ENCODE data around the gene ZNF391. TPM values are rescaled to one million over a fixed set of nuclear protein-coding genes. Genes with fewer than 3 reads are reported as not detected.

The ZNF391 gene
- 4.6 and 4.7 TPM in 2 replicates for total RNA-seq (2021)
- Bru-seq, nascent RNA: percentile 51 among the genes with signal in this experiment
- percentile 54 among the genes with signal in this experiment for BruChase-seq, experiment 1, labeled RNA remaining after a 2-hour chase
- BruChase-seq, experiment 2, labeled RNA remaining after a 6-hour chase: percentile 40 among the genes with signal in this experiment
- long read RNA-seq, full-length matches to known transcripts: 2 of 4 reads
- long read RNA-seq, partial matches to known transcripts: 0 of 4 reads
- long read RNA-seq, other reads (novel, unspliced or antisense): 2 of 4 reads

DNA sequence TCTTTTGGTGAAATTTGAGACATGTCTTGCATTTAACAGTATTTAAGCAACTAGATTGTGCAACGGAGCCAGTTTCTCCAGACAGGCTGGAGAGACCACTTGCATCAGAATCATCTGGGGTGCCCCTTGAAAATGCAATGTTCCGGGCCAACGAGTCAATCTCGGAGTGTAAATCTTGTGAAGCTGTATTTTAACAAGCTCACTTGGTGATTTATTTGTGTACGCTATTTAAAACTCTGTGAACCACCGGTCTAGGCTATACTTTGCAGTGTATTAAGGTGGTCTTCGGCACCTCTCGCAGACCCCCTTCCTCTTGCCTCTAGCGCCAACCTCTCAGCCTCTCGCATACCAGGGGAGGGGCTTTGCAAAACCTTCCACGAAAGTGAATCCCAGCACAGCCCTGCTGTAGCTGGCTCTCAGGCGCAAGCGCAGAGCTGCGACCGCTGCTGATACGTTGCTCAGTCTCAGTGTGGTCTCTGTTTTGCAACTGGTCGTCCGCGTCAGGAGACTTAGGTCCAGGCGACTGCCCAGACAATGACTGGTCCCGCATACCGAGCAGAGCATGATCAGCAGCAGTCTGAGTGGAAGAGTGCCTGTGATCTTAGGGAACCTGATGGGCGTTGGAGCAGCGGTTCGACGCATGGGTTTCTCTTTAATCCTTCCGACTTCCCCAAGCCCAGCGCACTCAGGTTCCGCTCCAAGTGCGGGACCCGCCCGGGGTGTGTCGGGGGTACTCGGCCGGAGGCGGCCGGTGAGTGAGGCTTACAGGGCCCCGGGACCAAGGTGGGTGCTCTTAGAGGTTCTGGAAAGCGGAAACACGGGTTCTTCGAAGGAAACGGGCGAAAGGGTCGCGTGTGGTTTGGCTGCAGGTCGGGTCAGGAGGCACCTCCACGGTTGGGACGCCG lies at the start of gene ZNF391:
Gene ZNF391, plus strand, starts transcription at position 467 of the 905 bp plus-strand sequence. CDS start 11,612 bp downstream, outside the sequence.
- Histone ChIP-seq H3K27ac (peak within 1 kb of the TSS; percentile 37), H3K36me3 (ENCODE audit: low read depth) (no peaks in the 10 kb centered on the region), H3K4me3 (peak within 1 kb of the TSS; percentile 65), H2AFZ (peak within 1 kb of the TSS; percentile 92), H3F3A (ENCODE audit: insufficient read depth, low read depth) (0 out of 2 replicates have a peak, but pooled peaks cover 6% of the 10 kb centered on the region), H3K9me2 (ENCODE audit: insufficient read depth) (no peaks in the 10 kb centered on the region), H4K20me1 (ENCODE audit: insufficient read depth) (no peaks in the 10 kb centered on the region), H3K9me3 (ENCODE audit: insufficient read depth, low read depth) (no peaks in the 10 kb centered on the region), H3K79me2 (ENCODE audit: low read depth) (no peaks in the 10 kb centered on the region), H3K27me3 (ENCODE audit: insufficient read depth, low read depth) (no peaks in the 10 kb centered on the region), H3K4me2 (peak within 1 kb of the TSS; percentile 79), H3K4me1 (replicated peaks; ENCODE audit: insufficient read depth) (peaks cover 8% of the 10 kb centered on the region; the same call in 1 of the 2 replicates)
- ChIA-PET POLR2A (ENCODE audit: unreplicated experiment) (interaction anchor here (0.6 to 0.7 kb wide), 7 partner anchors 41 to 781 kb away, joined by 3 to 10 read pairs (median 4); no protein-coding TSS in a partner anchor), CTCF (interaction anchor here (1.0 kb wide), 1 partner anchor 364 kb away, joined by 3 read pairs; no protein-coding TSS in a partner anchor)
- peak; percentile 66 to 76 for DNase-seq
- no TSS peak for BruUV-seq (replicated peaks)
- TF ChIP-seq, protein P1, sequence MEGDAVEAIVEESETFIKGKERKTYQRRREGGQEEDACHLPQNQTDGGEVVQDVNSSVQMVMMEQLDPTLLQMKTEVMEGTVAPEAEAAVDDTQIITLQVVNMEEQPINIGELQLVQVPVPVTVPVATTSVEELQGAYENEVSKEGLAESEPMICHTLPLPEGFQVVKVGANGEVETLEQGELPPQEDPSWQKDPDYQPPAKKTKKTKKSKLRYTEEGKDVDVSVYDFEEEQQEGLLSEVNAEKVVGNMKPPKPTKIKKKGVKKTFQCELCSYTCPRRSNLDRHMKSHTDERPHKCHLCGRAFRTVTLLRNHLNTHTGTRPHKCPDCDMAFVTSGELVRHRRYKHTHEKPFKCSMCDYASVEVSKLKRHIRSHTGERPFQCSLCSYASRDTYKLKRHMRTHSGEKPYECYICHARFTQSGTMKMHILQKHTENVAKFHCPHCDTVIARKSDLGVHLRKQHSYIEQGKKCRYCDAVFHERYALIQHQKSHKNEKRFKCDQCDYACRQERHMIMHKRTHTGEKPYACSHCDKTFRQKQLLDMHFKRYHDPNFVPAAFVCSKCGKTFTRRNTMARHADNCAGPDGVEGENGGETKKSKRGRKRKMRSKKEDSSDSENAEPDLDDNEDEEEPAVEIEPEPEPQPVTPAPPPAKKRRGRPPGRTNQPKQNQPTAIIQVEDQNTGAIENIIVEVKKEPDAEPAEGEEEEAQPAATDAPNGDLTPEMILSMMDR (conservative IDR thresholded peaks at IDR 0.05): no peak
- no peak for TF ChIP-seq EZH2 (IDR thresholded peaks at IDR 0.05; ENCODE audit: low read depth)
- intact Hi-C loops (cut with micrococcal nuclease; ENCODE audit: unreplicated experiment): loop anchor here (2.0 kb wide), 1 partner anchor 14 kb away; no protein-coding TSS in a partner anchor

DNA sequence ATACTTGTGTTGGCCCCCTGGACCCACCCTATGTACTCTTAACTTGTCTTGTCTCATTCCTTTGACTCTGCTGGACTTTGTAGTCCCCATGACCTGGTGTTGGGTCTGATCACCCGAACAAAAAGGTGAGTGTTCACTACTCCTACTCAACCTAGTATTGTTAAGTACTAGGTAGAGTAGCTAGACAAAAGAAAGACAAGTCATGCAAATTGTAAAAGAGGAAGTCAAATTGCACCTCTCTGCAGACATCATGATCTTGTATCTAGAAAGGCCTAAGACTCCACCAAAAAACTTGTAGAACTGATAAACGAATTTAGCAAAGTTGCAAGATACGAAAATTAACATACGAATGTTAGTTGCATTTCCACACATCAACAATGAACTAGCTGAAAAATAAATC lies 35.7 kb upstream of the ZNF391 start:
- Histone ChIP-seq H3K4me1 (replicated peaks; ENCODE audit: insufficient read depth) (no peaks in the 10 kb centered on the region), H3K4me2 (no peak overlapping the region), H3K36me3 (ENCODE audit: low read depth) (no peaks in the 10 kb centered on the region), H3K79me2 (ENCODE audit: low read depth) (no peaks in the 10 kb centered on the region), H4K20me1 (ENCODE audit: insufficient read depth) (no peaks in the 10 kb centered on the region), H3K27ac (no peak overlapping the region), H3K9me3 (ENCODE audit: insufficient read depth, low read depth) (peaks cover 28% of the 10 kb centered on the region), H3F3A (ENCODE audit: insufficient read depth, low read depth) (no peaks in the 10 kb centered on the region), H3K27me3 (ENCODE audit: insufficient read depth, low read depth) (no peaks in the 10 kb centered on the region), H3K9me2 (ENCODE audit: insufficient read depth) (no peaks in the 10 kb centered on the region), H2AFZ (no peak overlapping the region), H3K4me3 (no peak overlapping the region)
- BruUV-seq (replicated peaks): no TSS peak
- intact Hi-C loops (cut with micrococcal nuclease; ENCODE audit: unreplicated experiment): no loop called here
- ChIA-PET POLR2A (ENCODE audit: unreplicated experiment) (interaction anchor here (0.6 kb wide), 1 partner anchor 478 kb away, joined by 3 read pairs; a partner anchor contains a TSS), CTCF (no interaction called here)
- TF ChIP-seq EZH2 (IDR thresholded peaks at IDR 0.05; ENCODE audit: low read depth): no peak
- TF ChIP-seq, protein P1 (conservative IDR thresholded peaks at IDR 0.05): no peak
- DNase-seq: no peak

DNA sequence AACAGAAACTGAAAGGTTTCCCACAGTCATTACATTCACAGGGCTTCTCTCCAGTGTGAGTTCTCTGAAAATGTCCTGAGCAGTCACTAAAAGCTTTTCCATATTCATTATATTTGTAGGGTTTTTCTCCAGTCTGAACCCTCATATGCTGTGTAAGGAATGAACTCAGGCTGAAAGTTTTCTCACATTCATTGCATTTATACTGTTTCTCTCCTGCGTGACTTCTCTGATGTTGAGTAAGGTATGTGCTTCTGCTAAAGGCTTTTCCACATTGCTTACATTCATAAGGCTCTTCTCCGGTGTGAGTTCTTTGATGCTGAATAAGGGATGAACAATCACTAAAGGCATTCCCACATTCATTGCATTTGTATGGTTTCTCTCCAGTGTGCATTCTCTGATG lies 29.8 kb upstream of the ZNF391 start:
- Histone ChIP-seq H2AFZ (no peak overlapping the region), H3K4me3 (no peak overlapping the region), H3K79me2 (ENCODE audit: low read depth) (no peaks in the 10 kb centered on the region), H3K4me2 (no peak overlapping the region), H3K9me3 (ENCODE audit: insufficient read depth, low read depth) (peaks cover 43% of the 10 kb centered on the region), H3K27me3 (ENCODE audit: insufficient read depth, low read depth) (no peaks in the 10 kb centered on the region), H3K4me1 (replicated peaks; ENCODE audit: insufficient read depth) (no peaks in the 10 kb centered on the region), H3K27ac (no peak overlapping the region), H4K20me1 (ENCODE audit: insufficient read depth) (no peaks in the 10 kb centered on the region), H3K36me3 (ENCODE audit: low read depth) (no peaks in the 10 kb centered on the region), H3F3A (ENCODE audit: insufficient read depth, low read depth) (no peaks in the 10 kb centered on the region), H3K9me2 (ENCODE audit: insufficient read depth) (no peaks in the 10 kb centered on the region)
- ChIA-PET CTCF (no interaction called here), POLR2A (ENCODE audit: unreplicated experiment) (no interaction called here)
- TF ChIP-seq, protein P1 (conservative IDR thresholded peaks at IDR 0.05): no peak
- TF ChIP-seq EZH2 (IDR thresholded peaks at IDR 0.05; ENCODE audit: low read depth): no peak
- DNase-seq: no peak
- intact Hi-C loops (cut with micrococcal nuclease; ENCODE audit: unreplicated experiment): no loop called here
- BruUV-seq (replicated peaks): no TSS peak
